GM23338 (cell line): ENCODE measurements around the gene KCNK15.

Experiments used
- CREB1 ChIP-seq: fragments of 250-450 bp; sonication (Bioruptor Pico); IDR thresholded peaks from 2 replicates; pipeline ENCODE4 v1.5.0; 2020; ENCODE audit warnings: low read depth, mild to moderate bottlenecking, moderate library complexity
- CTCF ChIP-seq, 2 experiments: fragments of 200-600 bp in 1 of 2; sonication (generic) in 1 of 2; conservative IDR thresholded peaks; 2 replicates each; pipeline versions ENCODE4 v1.5.1 to v1.6.1; 2016 to 2017; ENCODE audit warnings: antibody characterized with exemption in 2 of 2, low read depth in 2 of 2, mild to moderate bottlenecking in 2 of 2, moderate library complexity in 1 of 2
- ETS1 ChIP-seq: IDR thresholded peaks from 2 replicates; pipeline ENCODE4 v1.6.1; 2016; ENCODE audit warnings: antibody characterized with exemption
- EZH2 ChIP-seq: fragments of 200-600 bp; sonication (generic); IDR thresholded peaks from one replicate; pipeline ENCODE4 v1.8.0; 2017; ENCODE audit warnings: antibody characterized with exemption, mild to moderate bottlenecking, low read depth; ENCODE audit not compliant: unreplicated experiment
- EZH2phosphoT487 ChIP-seq: fragments of 200-600 bp; sonication (generic); IDR thresholded peaks from one replicate; pipeline ENCODE4 v1.8.1; 2018; ENCODE audit warnings: antibody characterized with exemption; ENCODE audit not compliant: unreplicated experiment
- POLR2AphosphoS5 ChIP-seq: IDR thresholded peaks from 2 replicates; pipeline ENCODE4 v1.6.1; 2016; ENCODE audit warnings: antibody characterized with exemption, low read depth
- REST ChIP-seq: IDR thresholded peaks from one replicate; pipeline ENCODE4 v1.6.1; 2018; ENCODE audit warnings: antibody characterized with exemption; ENCODE audit not compliant: unreplicated experiment
- ZNF114 ChIP-seq: fragments of 250-450 bp; sonication (Bioruptor Pico); IDR thresholded peaks from 2 replicates; pipeline ENCODE4 v1.5.0; 2020; ENCODE audit warnings: mild to moderate bottlenecking, moderate library complexity
- ZNF331 ChIP-seq: fragments of 250-450 bp; sonication (Bioruptor Pico); IDR thresholded peaks from 2 replicates; pipeline ENCODE4 v1.5.0; 2020; ENCODE audit warnings: low read depth, mild to moderate bottlenecking, moderate library complexity

GRCh38 chr20:44765701-44766347 is 20.2 kb downstream of the KCNK15 start:
- TF ChIP-seq EZH2 = no peak
- no peak for TF ChIP-seq POLR2AphosphoS5
- TF ChIP-seq CTCF (conservative IDR thresholded peaks at IDR 0.05; ENCODE audit: low read depth in 2 of 2) = no peak
- no peak for TF ChIP-seq EZH2phosphoT487
- TF ChIP-seq REST = no peak
- no peak for TF ChIP-seq ZNF331 (CRISPR knock-in tag)
- TF ChIP-seq ZNF114 (CRISPR knock-in tag) = no peak
- TF ChIP-seq CREB1 (CRISPR knock-in tag) = no peak
- no peak for TF ChIP-seq ETS1
